ENCODE data around the gene ATXN10. TPM values are rescaled to one million over a fixed set of nuclear protein-coding genes. Genes with fewer than 3 reads are reported as not detected.

The ATXN10 gene
- total and polyA plus RNA-seq, 2 donors (not counting 1 experiment from before 2014, with no cell fraction given): 52.3 to 95.5 TPM

DNA sequence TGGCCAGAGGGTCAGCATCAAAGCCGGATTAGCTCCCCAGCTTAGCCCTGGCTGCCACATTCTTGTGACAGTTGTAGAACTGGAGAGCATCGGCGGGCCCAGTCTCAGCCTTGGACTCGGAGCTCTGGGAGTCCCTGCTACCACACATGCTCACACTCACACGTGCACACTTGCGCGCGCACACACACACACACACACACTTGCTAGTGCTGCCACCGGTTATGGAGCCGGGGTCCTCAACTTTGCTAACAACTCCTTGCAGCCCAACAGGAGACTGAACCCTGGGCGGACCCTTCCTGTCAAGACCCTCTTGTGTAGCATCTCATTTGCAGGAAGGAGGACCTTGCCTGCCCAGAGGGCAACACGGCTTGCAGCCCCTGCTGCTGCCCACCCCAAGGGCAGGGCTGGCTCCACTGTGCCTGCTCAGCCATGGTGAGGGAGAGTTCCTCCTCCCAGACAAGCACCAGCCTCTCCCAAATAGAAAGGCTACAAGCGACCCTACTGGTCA is 197.8 kb downstream of the ATXN10 start:
- TF ChIP-seq EZH2 (IDR thresholded peaks at IDR 0.05; ENCODE audit: borderline replicate concordance, insufficient read depth, low read depth, low read length, poor library complexity, severe bottlenecking): no peak
- TF ChIP-seq, protein P1, sequence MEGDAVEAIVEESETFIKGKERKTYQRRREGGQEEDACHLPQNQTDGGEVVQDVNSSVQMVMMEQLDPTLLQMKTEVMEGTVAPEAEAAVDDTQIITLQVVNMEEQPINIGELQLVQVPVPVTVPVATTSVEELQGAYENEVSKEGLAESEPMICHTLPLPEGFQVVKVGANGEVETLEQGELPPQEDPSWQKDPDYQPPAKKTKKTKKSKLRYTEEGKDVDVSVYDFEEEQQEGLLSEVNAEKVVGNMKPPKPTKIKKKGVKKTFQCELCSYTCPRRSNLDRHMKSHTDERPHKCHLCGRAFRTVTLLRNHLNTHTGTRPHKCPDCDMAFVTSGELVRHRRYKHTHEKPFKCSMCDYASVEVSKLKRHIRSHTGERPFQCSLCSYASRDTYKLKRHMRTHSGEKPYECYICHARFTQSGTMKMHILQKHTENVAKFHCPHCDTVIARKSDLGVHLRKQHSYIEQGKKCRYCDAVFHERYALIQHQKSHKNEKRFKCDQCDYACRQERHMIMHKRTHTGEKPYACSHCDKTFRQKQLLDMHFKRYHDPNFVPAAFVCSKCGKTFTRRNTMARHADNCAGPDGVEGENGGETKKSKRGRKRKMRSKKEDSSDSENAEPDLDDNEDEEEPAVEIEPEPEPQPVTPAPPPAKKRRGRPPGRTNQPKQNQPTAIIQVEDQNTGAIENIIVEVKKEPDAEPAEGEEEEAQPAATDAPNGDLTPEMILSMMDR (IDR thresholded peaks at IDR 0.05): no peak
- Histone ChIP-seq H3K27me3 (replicated peaks in 1 of 4; ENCODE audit: control extremely low read depth in 1 of 4, control insufficient read depth in 3 of 4, insufficient read depth in 4 of 4, low read length in 3 of 4) (peaks cover 0 to 34% (median 16%) of the 10 kb centered on the region in 4 experiments), H3K36me3 (replicated peaks in 1 of 2; ENCODE audit: control extremely low read depth in 1 of 2, control insufficient read depth in 1 of 2, extremely low read depth in 1 of 2, insufficient read depth in 2 of 2, low read length in 1 of 2) (no peaks in the 10 kb centered on the region), H4K20me1 (ENCODE audit: control insufficient read depth, insufficient read depth, low read length, poor library complexity, severe bottlenecking) (no peaks in the 10 kb centered on the region), H2AFZ (ENCODE audit: insufficient read depth, low read depth, low read length, poor library complexity, severe bottlenecking) (no peak overlapping the region), H3K27ac (ENCODE audit: low read length in 2 of 2) (no peak overlapping the region), H3K4me2 (replicated peaks; ENCODE audit: low read depth, low read length, poor library complexity, severe bottlenecking) (no peak overlapping the region), H3K4me1 (ENCODE audit: control insufficient read depth in 2 of 2, insufficient read depth in 2 of 2, low read length in 2 of 2) (no peaks in the 10 kb centered on the region), H3K9me3 (ENCODE audit: control extremely low read depth in 1 of 3, control insufficient read depth in 2 of 3, insufficient read depth in 1 of 3, low read length in 2 of 3) (peaks cover 0 to 22% (median 12%) of the 10 kb centered on the region in 3 donors), H3K9ac (ENCODE audit: low read length) (no peak overlapping the region), H3K4me3 (ENCODE audit: control extremely low read depth in 1 of 5, extremely low read depth in 1 of 5, insufficient read depth in 1 of 5, low read depth in 2 of 5, low read length in 4 of 5) (no peak overlapping the region), H3K79me2 (ENCODE audit: control insufficient read depth, insufficient read depth, low read length) (no peaks in the 10 kb centered on the region)
- CTCF ChIA-PET: no interaction called here
- H3K4me1 Mint-ChIP-seq: peaks cover 7% of the 10 kb centered on the region
- H3K27ac Mint-ChIP-seq: no peak overlapping the region
- POLR2A ChIA-PET: no interaction called here
- peaks cover 31% of the 10 kb centered on the region for H3K27me3 Mint-ChIP-seq
- no peak for DNase-seq
- no peak overlapping the region for H3K4me3 Mint-ChIP-seq
- ATAC-seq (ENCODE audit: low read depth): no peak
- WGBS (ENCODE audit: insufficient coverage): 84% methylated on average over 11 of the region's 13 CpGs
- intact Hi-C loops (cut with micrococcal nuclease): no loop called here
- peaks cover 5% of the 10 kb centered on the region for H3K9me3 Mint-ChIP-seq (ENCODE audit: insufficient read depth)

DNA sequence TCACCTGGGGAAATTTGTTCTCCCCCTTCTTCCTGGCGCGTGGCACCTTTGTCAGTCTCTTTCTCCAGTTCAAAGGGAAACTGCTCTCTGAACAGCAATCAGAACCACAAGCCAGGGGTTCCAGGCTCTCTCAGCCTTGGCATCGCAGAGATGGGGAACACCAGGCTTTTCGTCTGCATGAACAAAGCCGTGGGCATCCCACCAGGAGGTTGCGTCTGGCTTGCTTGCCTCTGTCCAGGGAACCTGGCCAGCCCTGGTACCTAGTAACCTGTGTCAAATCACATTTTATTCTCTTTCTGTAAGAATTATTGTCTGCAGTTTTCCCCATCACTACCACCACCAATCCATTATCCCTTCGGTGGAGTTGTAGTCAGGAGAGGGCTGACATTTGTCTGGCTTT is 198.4 kb downstream of the ATXN10 start:
- no peak for DNase-seq
- H3K4me3 ChIP-seq (ENCODE audit: control extremely low read depth in 1 of 5, extremely low read depth in 1 of 5, insufficient read depth in 1 of 5, low read depth in 2 of 5, low read length in 4 of 5): no peak overlapping the region
- H3K9ac ChIP-seq (ENCODE audit: low read length): no peak overlapping the region
- H2AFZ ChIP-seq (ENCODE audit: insufficient read depth, low read depth, low read length, poor library complexity, severe bottlenecking): no peak overlapping the region
- H4K20me1 ChIP-seq (ENCODE audit: control insufficient read depth, insufficient read depth, low read length, poor library complexity, severe bottlenecking): no peaks in the 10 kb centered on the region
- no peaks in the 10 kb centered on the region for H3K36me3 ChIP-seq (replicated peaks in 1 of 2; ENCODE audit: control extremely low read depth in 1 of 2, control insufficient read depth in 1 of 2, extremely low read depth in 1 of 2, insufficient read depth in 2 of 2, low read length in 1 of 2)
- no peak overlapping the region for H3K4me3 Mint-ChIP-seq
- no peak overlapping the region for H3K4me2 ChIP-seq (replicated peaks; ENCODE audit: low read depth, low read length, poor library complexity, severe bottlenecking)
- POLR2A ChIA-PET: no interaction called here
- whole genome bisulfite sequencing (ENCODE audit: insufficient coverage): 94% methylated on average over 6 of the region's 7 CpGs
- ATAC-seq (ENCODE audit: low read depth): no peak
- TF ChIP-seq, protein P1 (IDR thresholded peaks at IDR 0.05): no peak
- no peak overlapping the region for H3K27ac Mint-ChIP-seq
- CTCF ChIA-PET: no interaction called here
- H3K9me3 Mint-ChIP-seq (ENCODE audit: insufficient read depth): peaks cover 5% of the 10 kb centered on the region
- no peaks in the 10 kb centered on the region for H3K79me2 ChIP-seq (ENCODE audit: control insufficient read depth, insufficient read depth, low read length)
- intact Hi-C loops (cut with micrococcal nuclease): no loop called here
- no peak overlapping the region for H3K27ac ChIP-seq (ENCODE audit: low read length in 2 of 2)
- no peaks in the 10 kb centered on the region for H3K4me1 ChIP-seq (ENCODE audit: control insufficient read depth in 2 of 2, insufficient read depth in 2 of 2, low read length in 2 of 2)
- peaks cover 25% of the 10 kb centered on the region for H3K27me3 Mint-ChIP-seq
- H3K9me3 ChIP-seq (ENCODE audit: control extremely low read depth in 1 of 3, control insufficient read depth in 2 of 3, insufficient read depth in 1 of 3, low read length in 2 of 3): peaks cover 0 to 22% (median 12%) of the 10 kb centered on the region in 3 donors
- peaks cover 7% of the 10 kb centered on the region for H3K4me1 Mint-ChIP-seq
- H3K27me3 ChIP-seq (replicated peaks in 1 of 4; ENCODE audit: control extremely low read depth in 1 of 4, control insufficient read depth in 3 of 4, insufficient read depth in 4 of 4, low read length in 3 of 4): peaks cover 0 to 31% (median 16%) of the 10 kb centered on the region in 4 experiments
